Measurements from ENCODE around the gene FDXR. TPM values are rescaled to one million over a fixed set of nuclear protein-coding genes. Genes with fewer than 3 reads are reported as not detected.

Gene FDXR
- total and polyA plus RNA-seq, 2 of the 8 experiments (the other 6 are each of a cell fraction or from before 2014, with no cell fraction given): 24.2 to 31.4 TPM

DNA sequence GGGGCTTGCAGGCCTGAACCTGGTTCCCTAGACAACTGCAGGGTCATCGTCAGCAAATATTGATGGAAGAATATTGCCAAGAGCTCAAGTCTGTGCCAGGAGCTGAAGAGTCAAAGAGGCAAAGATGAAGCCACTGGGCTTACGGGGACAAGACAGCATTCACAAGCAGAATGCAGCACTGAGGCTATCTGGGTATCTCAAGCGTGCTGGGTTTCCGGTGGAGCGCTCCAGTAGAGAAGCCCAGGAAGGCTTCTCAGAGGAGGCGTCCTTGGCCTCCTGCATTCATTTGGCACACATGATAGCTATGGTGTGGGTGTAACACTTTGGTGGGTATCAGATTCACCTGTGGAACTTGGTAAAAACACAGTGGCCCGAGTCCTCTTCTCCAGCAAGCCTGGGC is 17.8 kb upstream of the FDXR start (continued):
- TF ChIP-seq, protein P1, sequence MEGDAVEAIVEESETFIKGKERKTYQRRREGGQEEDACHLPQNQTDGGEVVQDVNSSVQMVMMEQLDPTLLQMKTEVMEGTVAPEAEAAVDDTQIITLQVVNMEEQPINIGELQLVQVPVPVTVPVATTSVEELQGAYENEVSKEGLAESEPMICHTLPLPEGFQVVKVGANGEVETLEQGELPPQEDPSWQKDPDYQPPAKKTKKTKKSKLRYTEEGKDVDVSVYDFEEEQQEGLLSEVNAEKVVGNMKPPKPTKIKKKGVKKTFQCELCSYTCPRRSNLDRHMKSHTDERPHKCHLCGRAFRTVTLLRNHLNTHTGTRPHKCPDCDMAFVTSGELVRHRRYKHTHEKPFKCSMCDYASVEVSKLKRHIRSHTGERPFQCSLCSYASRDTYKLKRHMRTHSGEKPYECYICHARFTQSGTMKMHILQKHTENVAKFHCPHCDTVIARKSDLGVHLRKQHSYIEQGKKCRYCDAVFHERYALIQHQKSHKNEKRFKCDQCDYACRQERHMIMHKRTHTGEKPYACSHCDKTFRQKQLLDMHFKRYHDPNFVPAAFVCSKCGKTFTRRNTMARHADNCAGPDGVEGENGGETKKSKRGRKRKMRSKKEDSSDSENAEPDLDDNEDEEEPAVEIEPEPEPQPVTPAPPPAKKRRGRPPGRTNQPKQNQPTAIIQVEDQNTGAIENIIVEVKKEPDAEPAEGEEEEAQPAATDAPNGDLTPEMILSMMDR (IDR thresholded peaks at IDR 0.05; ENCODE audit: control extremely low read depth in 1 of 3, insufficient read depth in 1 of 3, low read depth in 1 of 3, low read length in 3 of 3): no peak
- TF ChIP-seq TEAD4 (IDR thresholded peaks at IDR 0.05; ENCODE audit: low read depth, low read length): no peak
- no peak for TF ChIP-seq SIRT6 (IDR thresholded peaks at IDR 0.05; ENCODE audit: low read length)
- TF ChIP-seq SUZ12 (IDR thresholded peaks at IDR 0.05; ENCODE audit: low read length): no peak

Measured in H1 (cell line).